ENCODE data around the gene SP3.

Gene SP3

GRCh38 chr2:173884025-173884802 lies 81.0 kb downstream of the SP3 start:
- peak; percentile 60 for DNase-seq

- no peak for DNase-seq
Measured at GRCh38 chr2:173881886-173882285, 83.3 kb downstream of the SP3 start.

- no peak for DNase-seq
Measured at GRCh38 chr2:173881461-173881860, 83.7 kb downstream of the SP3 start.

GRCh38 chr2:173880561-173880960 lies 84.6 kb downstream of the SP3 start:
- no peak for DNase-seq

- DNase-seq, result no peak
Measured at GRCh38 chr2:173876833-173877413, 88.2 kb downstream of the SP3 start.

GRCh38 chr2:173874894-173875237 lies 90.3 kb downstream of the SP3 start:
- DNase-seq, result no peak

GRCh38 chr2:173874003-173874893 lies 90.9 kb downstream of the SP3 start:
- peak; percentile 12 for DNase-seq

GRCh38 chr2:173872714-173873113 lies 92.5 kb downstream of the SP3 start:
- DNase-seq, result no peak

- no peak for DNase-seq
Measured at GRCh38 chr2:173869244-173870229, 95.6 kb downstream of the SP3 start.

- no peak for DNase-seq
Measured at GRCh38 chr2:173868406-173868805, 96.8 kb downstream of the SP3 start.

GRCh38 chr2:173866874-173867618 lies 98.1 kb downstream of the SP3 start:
- DNase-seq, result no peak

- no peak for DNase-seq
Measured at GRCh38 chr2:173865971-173866873, 99.0 kb downstream of the SP3 start.

- DNase-seq, result no peak
Measured at GRCh38 chr2:173862612-173863217, 102.5 kb downstream of the SP3 start.

- DNase-seq, result no peak
Measured at GRCh38 chr2:173860566-173860965, 104.6 kb downstream of the SP3 start.

- DNase-seq, result no peak
Measured at GRCh38 chr2:173860082-173860481, 105.1 kb downstream of the SP3 start.

GRCh38 chr2:173858291-173858731 lies 106.9 kb downstream of the SP3 start:
- DNase-seq, result no peak
